A549 (cell line): ENCODE results near the gene SVEP1. TPM values are rescaled to one million over a fixed set of nuclear protein-coding genes. Genes with fewer than 3 reads are reported as not detected.

ENCODE experiments used
- ATAC-seq, 2 experiments: fragments of 200-7000 bp in 1 of 2; fragments of >200 bp in 1 of 2; cut with Nextera tagmentation in 1 of 2; cut with Tn5 transposase in 1 of 2; 3 replicates each; pipeline versions ENCODE4 v1.8.0 to v1.9.1; 2018 to 2020; ENCODE audit warnings: mild to moderate bottlenecking in 1 of 2, moderate library complexity in 1 of 2
- CTCF ChIA-PET: fragments of 300-600 bp; sonication (Branson Sonifier 250); formaldehyde crosslinking; extraction: SDS; loops from one replicate; lab custom pipeline; 2021; ENCODE audit warnings: antibody characterized with exemption, inconsistent platforms; lab: Yijun Ruan, JAX
- POLR2A ChIA-PET: fragments of 350-600 bp; formaldehyde crosslinking; extraction: SDS; loops from one replicate; lab custom pipeline; 2021; ENCODE audit warnings: antibody characterized with exemption, inconsistent platforms; lab: Yijun Ruan, JAX
- DNase-seq, 2 experiments: peaks; one replicate each; pipeline versions ENCODE4 v3.0.0 to v3.0.0-alpha.2; 2011 to 2016; ENCODE audit warnings: low read depth in 1 of 2, low spot score in 1 of 2
- FAIRE-seq: peaks from 2 replicates; lab custom pipeline; 2011; peaks lifted over from hg19 to GRCh38; lab: Jason Lieb, UNC
- H3K27ac ChIP-seq, 2 experiments: fragments of >200 bp; sonication (Bioruptor Twin); formaldehyde crosslinking; 3 replicates each; pipeline ENCODE4 v1.5.1; 2016 to 2017
- H3K4me1 ChIP-seq: fragments of >200 bp; sonication (Bioruptor Twin); formaldehyde crosslinking; 3 replicates; pipeline ENCODE4 v1.6.1; 2016
- H3K4me2 ChIP-seq: fragments of >200 bp; sonication (Bioruptor Twin); formaldehyde crosslinking; 3 replicates; pipeline ENCODE4 v1.6.1; 2016
- H3K4me3 ChIP-seq: fragments of >200 bp; sonication (Bioruptor Twin); formaldehyde crosslinking; 3 replicates; pipeline ENCODE4 v1.5.1; 2016
- H3K9me3 ChIP-seq: fragments of >200 bp; sonication (Bioruptor Twin); formaldehyde crosslinking; 3 replicates; pipeline ENCODE4 v1.6.1; 2016
- BHLHE40 ChIP-seq: IDR thresholded peaks from 2 replicates; pipeline ENCODE4 v1.6.1; 2012; ENCODE audit warnings: low read depth, low read length, inconsistent platforms
- CBX2 ChIP-seq: fragments of 200-600 bp; sonication (generic); IDR thresholded peaks from 2 replicates; pipeline ENCODE4 v1.6.1; 2016; ENCODE audit warnings: low read depth, mild to moderate bottlenecking, borderline replicate concordance
- CBX8 ChIP-seq: fragments of 200-600 bp; sonication (generic); IDR thresholded peaks from 2 replicates; pipeline ENCODE4 v1.6.1; 2016
- EHMT2 ChIP-seq: fragments of 200-600 bp; sonication (generic); IDR thresholded peaks from 2 replicates; pipeline ENCODE4 v1.6.1; 2016; ENCODE audit warnings: antibody characterized with exemption, low read depth, mild to moderate bottlenecking, moderate library complexity
- EP300 ChIP-seq, 2 experiments: fragments of >200 bp; sonication (Bioruptor Twin); formaldehyde crosslinking; IDR thresholded peaks; 2 replicates in 1 of 2; 3 replicates in 1 of 2; pipeline ENCODE4 v1.6.1; 2016 to 2017
- FOSL2 ChIP-seq, 2 experiments: fragments of 450-650 bp in 1 of 2; fragments of >200 bp in 1 of 2; sonication (Bioruptor Twin) in 1 of 2; formaldehyde crosslinking; IDR thresholded peaks; 2 replicates each; pipeline versions ENCODE4 v1.5.0 to v1.6.1; 2016 to 2020; ENCODE audit warnings: mild to moderate bottlenecking in 1 of 2, moderate library complexity in 1 of 2
- FOXS1 ChIP-seq: fragments of 250-450 bp; sonication (Bioruptor Pico); IDR thresholded peaks from 2 replicates; pipeline ENCODE4 v1.5.0; 2020; ENCODE audit warnings: mild to moderate bottlenecking, moderate library complexity
- HES2 ChIP-seq: fragments of >200 bp; sonication (Bioruptor Twin); formaldehyde crosslinking; IDR thresholded peaks from 2 replicates; pipeline ENCODE4 v1.6.1; 2016
- HEYL ChIP-seq: fragments of 250-450 bp; sonication (Bioruptor Pico); IDR thresholded peaks from 2 replicates; pipeline ENCODE4 v1.8.0; 2021; ENCODE audit warnings: mild to moderate bottlenecking, moderate library complexity
- JUN ChIP-seq, 2 experiments: fragments of >200 bp; sonication (Bioruptor Twin); formaldehyde crosslinking; IDR thresholded peaks; 2 replicates in 1 of 2; 3 replicates in 1 of 2; pipeline ENCODE4 v1.6.1; 2016 to 2017
- JUNB ChIP-seq: fragments of >200 bp; sonication (Bioruptor Twin); formaldehyde crosslinking; IDR thresholded peaks from 2 replicates; pipeline ENCODE4 v1.6.1; 2016
- KDM5A ChIP-seq: fragments of 200-600 bp; sonication (generic); IDR thresholded peaks from 2 replicates; pipeline ENCODE4 v1.6.1; 2016; ENCODE audit warnings: antibody characterized with exemption, mild to moderate bottlenecking
- MAFK ChIP-seq: fragments of 450-650 bp; IDR thresholded peaks from 2 replicates; pipeline ENCODE4 v1.6.1; 2014; ENCODE audit not compliant: partially characterized antibody
- MAX ChIP-seq: IDR thresholded peaks from 2 replicates; pipeline ENCODE4 v1.6.1; 2012
- MAZ ChIP-seq: fragments of 150-350 bp; IDR thresholded peaks from 2 replicates; pipeline ENCODE4 v1.6.1; 2014; ENCODE audit warnings: antibody characterized with exemption, low read depth, low read length, borderline replicate concordance
- MYC ChIP-seq: IDR thresholded peaks from 2 replicates; pipeline ENCODE4 v1.6.1; 2012; ENCODE audit warnings: mild to moderate bottlenecking, inconsistent platforms, low read length, improper control_type of control experiment, borderline replicate concordance
- NFE2L2 ChIP-seq: fragments of 150-350 bp; conservative IDR thresholded peaks from 2 replicates; pipeline ENCODE4 v1.6.1; 2014; ENCODE audit warnings: low read length
- NR3C1 ChIP-seq: fragments of >200 bp; sonication (Bioruptor Twin); formaldehyde crosslinking; IDR thresholded peaks from 3 replicates; pipeline ENCODE4 v1.6.1; 2017
- PHF8 ChIP-seq: fragments of 200-600 bp; sonication (generic); IDR thresholded peaks from 2 replicates; pipeline ENCODE4 v1.6.1; 2016; ENCODE audit warnings: low read depth, mild to moderate bottlenecking, antibody characterized with exemption, moderate library complexity, borderline replicate concordance
- POLR2AphosphoS2 ChIP-seq: conservative IDR thresholded peaks from 2 replicates; pipeline ENCODE4 v1.6.1; 2012; ENCODE audit warnings: low read length, improper control_type of control experiment, inconsistent platforms
- RARB ChIP-seq: fragments of 250-450 bp; sonication (Bioruptor Pico); IDR thresholded peaks from 2 replicates; pipeline ENCODE4 v1.8.0; 2021; ENCODE audit warnings: mild to moderate bottlenecking, moderate library complexity
- RCOR1 ChIP-seq: fragments of 150-350 bp; IDR thresholded peaks from 2 replicates; pipeline ENCODE4 v1.6.1; 2014; ENCODE audit warnings: antibody characterized with exemption, low read length, low read depth
- RFX5 ChIP-seq: fragments of 450-650 bp; IDR thresholded peaks from 2 replicates; pipeline ENCODE4 v1.7.1; 2014; ENCODE audit warnings: antibody characterized with exemption, mild to moderate bottlenecking, moderate library complexity
- ZC3H11A ChIP-seq: fragments of 450-650 bp; IDR thresholded peaks from 2 replicates; pipeline ENCODE4 v1.6.1; 2014; ENCODE audit warnings: antibody characterized with exemption, mild to moderate bottlenecking
- WGBS: methylation state at CpG from one replicate; pipeline ENCODE4 v1.1.6; 2017; ENCODE audit errors: missing lambda C conversion rate; 5-methylcytosine and 5-hydroxymethylcytosine counted together
- polyA plus RNA-seq, 4 experiments: library from polyadenylated mRNA; depleted of rRNA in 3 of 4; stranded (reverse); fragments of >200 nt; fragmentation: RNase III in 1 of 4; extraction: RNeasy Plus Mini Kit Qiagen cat#74134 plus additional on column Dnase treatment in 1 of 4; gene quantifications; 2 replicates in 3 of 4; 3 replicates in 1 of 4; pipeline ENCODE4 v1.2.3, GENCODE V29; 2011 to 2017

SVEP1 gene
- polyA plus RNA-seq, 2 of the 4 experiments (the other 2 are of a cell fraction): 0.52 to 1.5 TPM

GRCh38 chr9:110337727-110338126 lies 241.8 kb downstream of the SVEP1 start, which contains the start of gene TXNDC8:
TSS of gene TXNDC8 (minus strand) at chr9:110337863.
- H3K4me3 ChIP-seq: no peak within 1 kb of the TSS
- H3K9me3 ChIP-seq: no peaks in the 10 kb centered on the region
- 79% methylated on average over 1 of the region's 1 CpG for WGBS
- no peak within 1 kb of the TSS for H3K4me2 ChIP-seq
- ATAC-seq: no peak
- TF ChIP-seq JUN (IDR thresholded peaks at IDR 0.05): no peak
- TF ChIP-seq HEYL (CRISPR knock-in tag): no peak
- no peak for TF ChIP-seq FOSL2 (IDR thresholded peaks at IDR 0.05)
- TF ChIP-seq FOSL2 (CRISPR knock-in tag; IDR thresholded peaks at IDR 0.05): no peak
- TF ChIP-seq MAZ: no peak
- no peak for TF ChIP-seq MAX
- TF ChIP-seq POLR2AphosphoS2: no peak
- no peak for TF ChIP-seq JUNB
- no peak for TF ChIP-seq RFX5
- TF ChIP-seq ZC3H11A: no peak
- TF ChIP-seq RARB (CRISPR knock-in tag): no peak
- TF ChIP-seq PHF8: no peak
- TF ChIP-seq CBX2: no peak
- TF ChIP-seq, all 56 proteins: peak for 0
- Histone ChIP-seq H3K4me1 (no peaks in the 10 kb centered on the region), H3K27ac (no peak within 1 kb of the TSS)
- ChIA-PET CTCF (no interaction called here), POLR2A (no interaction called here)
- DNase-seq: no peak
- FAIRE-seq: no peak

GRCh38 chr9:110336363-110336762 lies 243.2 kb downstream of the SVEP1 start:
- CTCF ChIA-PET: interaction anchor here (1.1 kb wide), 1 partner anchor 95 kb away, joined by 3 read pairs; no protein-coding TSS in a partner anchor
- Histone ChIP-seq H3K4me1 (no peaks in the 10 kb centered on the region), H3K9me3 (peaks cover under 1% of the 10 kb centered on the region; the same call in 1 of the 3 replicates), H3K27ac (no peak overlapping the region), H3K4me2 (no peak overlapping the region), H3K4me3 (no peak overlapping the region)
- FAIRE-seq (no peak), ATAC-seq (no peak), DNase-seq (no peak)
- TF ChIP-seq FOXS1 (CRISPR knock-in tag): no peak
- no peak for TF ChIP-seq RFX5
- TF ChIP-seq MYC: no peak
- no peak for TF ChIP-seq EHMT2
- POLR2A ChIA-PET: no interaction called here
- 78% methylated on average over 1 of the region's 1 CpG for WGBS

GRCh38 chr9:110334871-110335270 lies 244.7 kb downstream of the SVEP1 start:
- FAIRE-seq: no peak
- Histone ChIP-seq H3K4me1 (no peaks in the 10 kb centered on the region), H3K27ac (no peak overlapping the region), H3K4me3 (no peak overlapping the region), H3K9me3 (peaks cover 6% of the 10 kb centered on the region; the same call in 2 of the 3 replicates), H3K4me2 (no peak overlapping the region)
- ChIA-PET POLR2A (no interaction called here), CTCF (interaction anchor here (0.9 kb wide), 1 partner anchor 10 kb away, joined by 3 read pairs; no protein-coding TSS in a partner anchor)
- TF ChIP-seq KDM5A: no peak
- TF ChIP-seq RCOR1: no peak
- DNase-seq: no peak
- ATAC-seq: no peak

- ChIA-PET CTCF (no interaction called here), POLR2A (no interaction called here)
- WGBS: 91% methylated on average over 4 of the region's 4 CpGs
- Histone ChIP-seq H3K4me1 (no peaks in the 10 kb centered on the region), H3K9me3 (peaks cover 6% of the 10 kb centered on the region; the same call in 2 of the 3 replicates), H3K4me2 (no peak overlapping the region), H3K4me3 (no peak overlapping the region), H3K27ac (no peak overlapping the region)
- no peak for FAIRE-seq
- no peak for DNase-seq
- TF ChIP-seq KDM5A: no peak
- TF ChIP-seq EP300 (IDR thresholded peaks at IDR 0.05): no peak
- no peak for TF ChIP-seq CBX8
- no peak for TF ChIP-seq HES2
- TF ChIP-seq NR3C1: no peak
- TF ChIP-seq BHLHE40: no peak
- no peak for TF ChIP-seq NFE2L2
- TF ChIP-seq MAZ: no peak
- TF ChIP-seq FOXS1 (CRISPR knock-in tag): no peak
- no peak for TF ChIP-seq MAFK
- ATAC-seq: no peak
These were observed 245.4 kb downstream of the SVEP1 start for GRCh38 chr9:110334183-110334582.
